Endothelial cell (in vitro differentiated cells): Measurements from ENCODE around the gene PPP2R2C. TPM values are rescaled to one million over a fixed set of nuclear protein-coding genes. Genes with fewer than 3 reads are reported as not detected.

Experiments
- DNase-seq: peaks from one replicate; pipeline ENCODE4 v3.0.0; 2021; ENCODE audit warnings: low spot score
- H3K27ac Mint-ChIP-seq: one replicate; pipeline ENCODE4 v1.8.0; 2021; ENCODE audit warnings: mixed read lengths, inconsistent platforms; ENCODE audit not compliant: unreplicated experiment
- H3K27me3 Mint-ChIP-seq: one replicate; pipeline ENCODE4 v1.8.0; 2021; ENCODE audit warnings: mild to moderate bottlenecking, moderate library complexity, mixed read lengths, inconsistent platforms; ENCODE audit not compliant: unreplicated experiment
- H3K36me3 Mint-ChIP-seq: one replicate; pipeline ENCODE4 v1.8.0; 2021; ENCODE audit warnings: mild to moderate bottlenecking, low read depth, mixed read lengths, inconsistent platforms; ENCODE audit not compliant: unreplicated experiment
- H3K4me1 Mint-ChIP-seq: one replicate; pipeline ENCODE4 v1.8.0; 2021; ENCODE audit warnings: mild to moderate bottlenecking, mixed read lengths, inconsistent platforms; ENCODE audit not compliant: unreplicated experiment
- H3K4me3 Mint-ChIP-seq: one replicate; pipeline ENCODE4 v1.8.0; 2021; ENCODE audit warnings: mild to moderate bottlenecking, mixed read lengths, inconsistent platforms; ENCODE audit not compliant: unreplicated experiment
- H3K9me3 Mint-ChIP-seq: one replicate; pipeline ENCODE4 v1.8.0; 2021; ENCODE audit warnings: mixed read lengths, inconsistent platforms; ENCODE audit not compliant: unreplicated experiment
- total RNA-seq: library from RNA; stranded (reverse); fragmentation: NEBNext Ultra II Directional; extraction: Animal tissue kit (Norgen Biotek cat#: 25700); gene quantifications from one replicate; pipeline ENCODE4 v1.2.1, GENCODE V29; 2021; ENCODE audit not compliant: unreplicated experiment
- TF ChIP-seq, protein P1 (sequence below): fragments of 200-600 bp; sonication (generic); IDR thresholded peaks from one replicate; pipeline ENCODE4 v1.5.0; 2021; ENCODE audit warnings: antibody characterized with exemption; ENCODE audit not compliant: unreplicated experiment

PPP2R2C gene
- total RNA-seq, 1 donor from 2014 or later, result 1.7 TPM

DNA sequence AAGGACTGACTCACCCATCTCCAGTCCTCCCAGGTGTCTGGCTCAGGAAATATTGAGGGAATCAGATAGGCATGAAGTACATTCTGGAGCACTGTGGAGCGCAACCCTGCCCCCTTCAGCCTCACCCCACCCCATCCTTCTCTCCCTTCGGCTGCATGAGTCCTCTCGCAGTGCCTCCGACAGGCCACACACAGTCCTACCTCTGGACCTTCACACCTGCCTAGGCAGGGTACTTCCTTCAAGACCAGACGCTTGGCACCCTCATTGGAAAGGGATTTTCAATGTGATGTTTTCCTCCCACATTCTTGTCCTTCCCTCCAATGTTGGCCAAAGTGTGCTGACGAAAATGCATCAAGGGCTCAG, 26.8 kb upstream of the PPP2R2C start:
- Mint-ChIP-seq H3K4me1 (no peaks in the 10 kb centered on the region), H3K27ac (no peak overlapping the region), H3K4me3 (no peak overlapping the region), H3K27me3 (peaks cover 5% of the 10 kb centered on the region), H3K36me3 (peaks cover 6% of the 10 kb centered on the region), H3K9me3 (peaks cover 4% of the 10 kb centered on the region)
- DNase-seq, result no peak
- TF ChIP-seq, protein P1, sequence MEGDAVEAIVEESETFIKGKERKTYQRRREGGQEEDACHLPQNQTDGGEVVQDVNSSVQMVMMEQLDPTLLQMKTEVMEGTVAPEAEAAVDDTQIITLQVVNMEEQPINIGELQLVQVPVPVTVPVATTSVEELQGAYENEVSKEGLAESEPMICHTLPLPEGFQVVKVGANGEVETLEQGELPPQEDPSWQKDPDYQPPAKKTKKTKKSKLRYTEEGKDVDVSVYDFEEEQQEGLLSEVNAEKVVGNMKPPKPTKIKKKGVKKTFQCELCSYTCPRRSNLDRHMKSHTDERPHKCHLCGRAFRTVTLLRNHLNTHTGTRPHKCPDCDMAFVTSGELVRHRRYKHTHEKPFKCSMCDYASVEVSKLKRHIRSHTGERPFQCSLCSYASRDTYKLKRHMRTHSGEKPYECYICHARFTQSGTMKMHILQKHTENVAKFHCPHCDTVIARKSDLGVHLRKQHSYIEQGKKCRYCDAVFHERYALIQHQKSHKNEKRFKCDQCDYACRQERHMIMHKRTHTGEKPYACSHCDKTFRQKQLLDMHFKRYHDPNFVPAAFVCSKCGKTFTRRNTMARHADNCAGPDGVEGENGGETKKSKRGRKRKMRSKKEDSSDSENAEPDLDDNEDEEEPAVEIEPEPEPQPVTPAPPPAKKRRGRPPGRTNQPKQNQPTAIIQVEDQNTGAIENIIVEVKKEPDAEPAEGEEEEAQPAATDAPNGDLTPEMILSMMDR, result no peak

- Mint-ChIP-seq H3K36me3 (peaks cover 4% of the 10 kb centered on the region), H3K9me3 (no peaks in the 10 kb centered on the region), H3K27ac (no peak overlapping the region), H3K27me3 (peaks cover 5% of the 10 kb centered on the region), H3K4me1 (no peaks in the 10 kb centered on the region), H3K4me3 (no peak overlapping the region)
- TF ChIP-seq, protein P1, result no peak
- no peak for DNase-seq
These were observed 26.3 kb upstream of the PPP2R2C start for GRCh38 chr4:6498511-6499237.

DNA sequence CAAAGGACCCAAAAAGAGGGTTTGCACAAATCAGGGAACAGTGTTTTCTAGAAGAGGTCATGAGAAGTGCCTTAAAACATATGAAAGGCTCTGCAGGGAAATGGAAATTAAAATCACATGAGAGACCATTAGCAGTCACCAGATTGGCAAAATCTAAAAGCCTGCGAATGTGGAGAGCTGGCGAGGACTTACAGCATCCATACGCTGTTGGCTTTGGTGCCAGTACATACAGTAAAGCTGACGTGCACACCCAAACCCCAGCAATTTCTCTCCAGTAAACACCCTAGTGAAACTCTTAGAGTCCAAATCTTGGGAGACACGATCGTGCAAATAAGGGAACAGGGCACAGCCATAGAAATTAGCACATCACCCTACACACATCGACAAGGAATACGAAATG, 25.4 kb upstream of the PPP2R2C start:
- H3K9me3 Mint-ChIP-seq, result no peaks in the 10 kb centered on the region

GRCh38 chr4:6495736-6496135, 23.3 kb upstream of the PPP2R2C start:
- Mint-ChIP-seq H3K27me3 (peaks cover 8% of the 10 kb centered on the region), H3K4me1 (no peaks in the 10 kb centered on the region), H3K4me3 (no peak overlapping the region), H3K36me3 (no peaks in the 10 kb centered on the region), H3K9me3 (no peaks in the 10 kb centered on the region), H3K27ac (no peak overlapping the region)
- DNase-seq, result no peak
- TF ChIP-seq, protein P1, result no peak

More for the DNA sequence above, 25.4 kb upstream of the PPP2R2C start:
- no peak for DNase-seq
- Mint-ChIP-seq H3K27ac (no peak overlapping the region), H3K27me3 (peaks cover 6% of the 10 kb centered on the region), H3K4me3 (no peak overlapping the region), H3K36me3 (no peaks in the 10 kb centered on the region), H3K4me1 (no peaks in the 10 kb centered on the region)
- TF ChIP-seq, protein P1, result no peak

- H3K4me1 Mint-ChIP-seq, result no peaks in the 10 kb centered on the region
- H3K27me3 Mint-ChIP-seq, result peaks cover 8% of the 10 kb centered on the region
- no peak for DNase-seq
- no peaks in the 10 kb centered on the region for H3K9me3 Mint-ChIP-seq
- no peaks in the 10 kb centered on the region for H3K36me3 Mint-ChIP-seq
- TF ChIP-seq, protein P1, result no peak
- no peak overlapping the region for H3K4me3 Mint-ChIP-seq
- H3K27ac Mint-ChIP-seq, result no peak overlapping the region
These were observed 22.8 kb upstream of the PPP2R2C start for GRCh38 chr4:6495296-6495590.
